ENCODE data around the gene DTD1.

GRCh38 chr20:18672834-18673233 is 85.0 kb downstream of the DTD1 start:
- no peak for TF ChIP-seq CTCF (conservative IDR thresholded peaks at IDR 0.05)
- TF ChIP-seq EZH2 (IDR thresholded peaks at IDR 0.05; ENCODE audit: low read depth), result no peak

Data from PC-9 (cell line).